OCI-LY1 (cell line): ENCODE results near the gene MAGI2.

ENCODE experiments used
- H2AFZ ChIP-seq: fragments of 200-600 bp; sonication (generic), shearing (Covaris generic); 2 replicates; pipeline ENCODE4 v1.6.0; 2014; ENCODE audit warnings: antibody characterized with exemption, mild to moderate bottlenecking, low read length
- H3F3A ChIP-seq: fragments of 200-600 bp; sonication (generic), shearing (Covaris generic); 2 replicates; pipeline ENCODE4 v1.6.0; 2014; ENCODE audit warnings: mild to moderate bottlenecking, antibody characterized with exemption, low read length, moderate library complexity; ENCODE audit not compliant: insufficient read depth
- H3K27ac ChIP-seq: fragments of 200-600 bp; sonication (generic); 2 replicates; pipeline ENCODE4 v1.5.1; 2014; ENCODE audit warnings: low read length, mixed run types, mild to moderate bottlenecking, low read depth; ENCODE audit not compliant: poor library complexity, severe bottlenecking
- H3K27me3 ChIP-seq: fragments of 200-600 bp; sonication (generic); 2 replicates; pipeline ENCODE4 v1.6.0; 2014; ENCODE audit warnings: antibody characterized with exemption, mild to moderate bottlenecking, low read length, moderate library complexity; ENCODE audit not compliant: insufficient read depth
- H3K36me3 ChIP-seq: fragments of 200-600 bp; sonication (generic); 2 replicates; pipeline ENCODE4 v1.6.1; 2014; ENCODE audit warnings: mild to moderate bottlenecking, antibody characterized with exemption, low read length, moderate library complexity, mixed read lengths; ENCODE audit not compliant: insufficient read depth
- H3K4me1 ChIP-seq: fragments of 200-600 bp; sonication (generic); 2 replicates; pipeline ENCODE4 v1.5.1; 2014; ENCODE audit warnings: mild to moderate bottlenecking, low read length, moderate library complexity; ENCODE audit not compliant: insufficient read depth, severe bottlenecking
- H3K4me2 ChIP-seq: fragments of 200-600 bp; sonication (generic), shearing (Covaris generic); 2 replicates; pipeline ENCODE4 v1.6.1; 2014; ENCODE audit warnings: low read length
- H3K4me3 ChIP-seq: fragments of 200-600 bp; sonication (generic); 2 replicates; pipeline ENCODE4 v1.5.1; 2014; ENCODE audit warnings: low read length, low read depth, mild to moderate bottlenecking, mixed read lengths; ENCODE audit not compliant: poor library complexity, severe bottlenecking
- H3K79me2 ChIP-seq: fragments of 200-600 bp; shearing (Covaris generic); 2 replicates; pipeline ENCODE4 v1.6.1; 2016; ENCODE audit warnings: mixed run types, low read length, mixed read lengths; ENCODE audit not compliant: insufficient read depth
- H3K9ac ChIP-seq: fragments of 200-600 bp; sonication (generic), shearing (Covaris generic); 2 replicates; pipeline ENCODE4 v1.6.1; 2014; ENCODE audit warnings: mild to moderate bottlenecking, low read length, mixed read lengths
- H3K9me2 ChIP-seq: fragments of 200-600 bp; sonication (generic), shearing (Covaris generic); 2 replicates; pipeline ENCODE4 v1.6.1; 2014; ENCODE audit warnings: low read depth, mild to moderate bottlenecking, low read length, mixed read lengths
- H3K9me3 ChIP-seq: fragments of 200-600 bp; shearing (Covaris generic); 2 replicates; pipeline ENCODE4 v1.6.1; 2014; ENCODE audit warnings: low read length, mixed read lengths
- H4K20me1 ChIP-seq: fragments of 200-600 bp; sonication (generic), shearing (Covaris generic); 2 replicates; pipeline ENCODE4 v1.6.0; 2016; ENCODE audit warnings: mild to moderate bottlenecking, low read length; ENCODE audit not compliant: insufficient read depth
- CTCF ChIP-seq: fragments of 200-600 bp; sonication (generic), shearing (Covaris generic); IDR thresholded peaks from 2 replicates; pipeline ENCODE4 v1.5.1; 2017; ENCODE audit warnings: mild to moderate bottlenecking, antibody characterized with exemption, low read length, moderate library complexity, mixed read lengths
- EZH2 ChIP-seq: fragments of 200-600 bp; sonication (generic), shearing (Covaris generic); IDR thresholded peaks from 2 replicates; pipeline ENCODE4 v1.8.0; 2017; ENCODE audit warnings: borderline replicate concordance, mixed run types, mild to moderate bottlenecking, antibody characterized with exemption, low read length, moderate library complexity, mixed read lengths

The MAGI2 gene

GRCh38 chr7:78267141-78267540, 1186.3 kb downstream of the MAGI2 start:
- H4K20me1 ChIP-seq: no peaks in the 10 kb centered on the region
- no peak overlapping the region for H3K9ac ChIP-seq
- H2AFZ ChIP-seq: no peak overlapping the region
- no peaks in the 10 kb centered on the region for H3K36me3 ChIP-seq
- H3K4me1 ChIP-seq: no peaks in the 10 kb centered on the region
- H3F3A ChIP-seq: no peaks in the 10 kb centered on the region
- no peaks in the 10 kb centered on the region for H3K9me3 ChIP-seq
- no peak overlapping the region for H3K4me3 ChIP-seq
- no peaks in the 10 kb centered on the region for H3K79me2 ChIP-seq
- H3K27ac ChIP-seq: no peak overlapping the region
- no peak for TF ChIP-seq CTCF
- TF ChIP-seq EZH2: no peak
- H3K9me2 ChIP-seq: no peaks in the 10 kb centered on the region
- H3K4me2 ChIP-seq: no peak overlapping the region
- H3K27me3 ChIP-seq: no peaks in the 10 kb centered on the region

DNA sequence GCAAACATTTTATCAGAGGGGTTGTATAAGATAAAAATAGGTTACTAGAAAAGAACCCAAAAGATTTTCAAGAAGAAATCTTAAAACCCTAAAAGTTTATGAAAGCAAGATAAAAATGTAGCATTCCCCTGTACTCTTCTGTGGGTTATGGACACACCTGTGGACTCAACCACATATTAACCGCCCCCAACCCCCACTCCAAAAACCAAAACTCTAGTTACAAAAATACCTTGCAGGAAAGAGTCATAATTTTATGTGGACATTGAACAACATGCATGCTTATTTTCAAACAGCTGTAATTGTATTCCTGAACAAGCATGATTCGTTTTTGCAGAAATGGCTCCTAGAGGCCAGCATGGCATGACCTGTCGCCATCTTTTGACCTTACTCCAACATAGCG, 1188.0 kb downstream of the MAGI2 start:
- TF ChIP-seq CTCF (no peak), EZH2 (no peak)
- H3K9ac ChIP-seq: no peak overlapping the region
- no peak overlapping the region for H3K4me3 ChIP-seq
- H3K27me3 ChIP-seq: no peaks in the 10 kb centered on the region
- H3K27ac ChIP-seq: no peak overlapping the region
- H3K79me2 ChIP-seq: no peaks in the 10 kb centered on the region
- H3K36me3 ChIP-seq: no peaks in the 10 kb centered on the region
- H3K4me2 ChIP-seq: no peak overlapping the region
- H3K9me2 ChIP-seq: no peaks in the 10 kb centered on the region
- no peaks in the 10 kb centered on the region for H3K9me3 ChIP-seq
- no peaks in the 10 kb centered on the region; the same call in 1 of the 2 replicates for H4K20me1 ChIP-seq
- H3K4me1 ChIP-seq: no peaks in the 10 kb centered on the region
- H2AFZ ChIP-seq: no peak overlapping the region
- no peaks in the 10 kb centered on the region for H3F3A ChIP-seq

- H3K9ac ChIP-seq: no peak overlapping the region
- H3K27ac ChIP-seq: no peak overlapping the region
- TF ChIP-seq EZH2 (no peak), CTCF (no peak)
- no peaks in the 10 kb centered on the region for H3K9me3 ChIP-seq
- H3K36me3 ChIP-seq: no peaks in the 10 kb centered on the region
- H3F3A ChIP-seq: no peaks in the 10 kb centered on the region
- H3K4me3 ChIP-seq: no peak overlapping the region
- no peaks in the 10 kb centered on the region for H3K79me2 ChIP-seq
- H3K27me3 ChIP-seq: no peaks in the 10 kb centered on the region
- H3K4me1 ChIP-seq: no peaks in the 10 kb centered on the region
- H2AFZ ChIP-seq: no peak overlapping the region
- H3K4me2 ChIP-seq: no peak overlapping the region
- H4K20me1 ChIP-seq: no peaks in the 10 kb centered on the region; the same call in 1 of the 2 replicates
- no peaks in the 10 kb centered on the region for H3K9me2 ChIP-seq
Observed at GRCh38 chr7:78265071-78265470, 1188.4 kb downstream of the MAGI2 start.
